BJ (cell line): ENCODE measurements around the gene ARSG. TPM values are rescaled to one million over a fixed set of nuclear protein-coding genes. Genes with fewer than 3 reads are reported as not detected.
A peak's percentile ranks its signal among the peaks of the same experiment; 100 is the strongest.

Experiments
- CTCF ChIA-PET: fragments of 350-600 bp; formaldehyde crosslinking; extraction: SDS; loops from one replicate; lab custom pipeline; 2021; ENCODE audit warnings: antibody characterized with exemption, inconsistent platforms; lab: Yijun Ruan, JAX
- POLR2A ChIA-PET: fragments of 300-600 bp; sonication (Branson Sonifier 250); formaldehyde crosslinking; extraction: SDS; loops from one replicate; lab custom pipeline; 2021; ENCODE audit warnings: antibody characterized with exemption; lab: Charles Lee
- DNase-seq: peaks from one replicate; pipeline ENCODE4 v3.0.0-alpha.2; 2011; ENCODE audit warnings: low read depth
- H3K27me3 ChIP-seq: 2 replicates; pipeline ENCODE4 v1.6.0; 2011; ENCODE audit warnings: low read length; ENCODE audit not compliant: control insufficient read depth, insufficient read depth
- H3K36me3 ChIP-seq: 2 replicates; pipeline ENCODE4 v1.5.1; 2011; ENCODE audit warnings: low read length; ENCODE audit not compliant: control insufficient read depth, insufficient read depth
- H3K4me3 ChIP-seq: 2 replicates; pipeline ENCODE4 v1.5.1; 2011; ENCODE audit warnings: low read depth, mild to moderate bottlenecking, control low read depth, low read length
- CTCF ChIP-seq: IDR thresholded peaks from 2 replicates; pipeline ENCODE4 v1.5.1; 2011; ENCODE audit warnings: low read depth, mild to moderate bottlenecking, control low read depth, inconsistent platforms, low read length, moderate library complexity; ENCODE audit not compliant: insufficient read depth
- polyA plus RNA-seq: library from polyadenylated mRNA; depleted of rRNA; stranded (reverse); fragments of >200 nt; gene quantifications from 2 replicates; pipeline ENCODE4 v1.2.3, GENCODE V29; 2011

The ARSG gene
- polyA plus RNA-seq, 1 experiment = 3.6 TPM

- peaks cover 8% of the 10 kb centered on the region for H3K27me3 ChIP-seq
- no peaks in the 10 kb centered on the region for H3K36me3 ChIP-seq
- no peak for TF ChIP-seq CTCF
- ChIA-PET POLR2A (no interaction called here), CTCF (interaction anchor here (0.6 to 2.1 kb wide), 3 partner anchors 13 to 109 kb away, joined by 3 to 9 read pairs (median 6); no protein-coding TSS in a partner anchor)
- no peak for DNase-seq
- no peak overlapping the region for H3K4me3 ChIP-seq
Measured at GRCh38 chr17:68289473-68289872, 1.8 kb upstream of the ARSG start.

GRCh38 chr17:68289936-68290267 is 1.4 kb upstream of the ARSG start:
- POLR2A ChIA-PET = no interaction called here

GRCh38 chr17:68290268-68290954 is 884 bp upstream of the ARSG start:
- POLR2A ChIA-PET = no interaction called here
- TF ChIP-seq CTCF = no peak
- Histone ChIP-seq H3K4me3 (peak overlapping the region; percentile 45), H3K36me3 (no peaks in the 10 kb centered on the region), H3K27me3 (peaks cover 9% of the 10 kb centered on the region)
- DNase-seq = no peak
- CTCF ChIA-PET = interaction anchor here (0.6 to 2.1 kb wide), 2 partner anchors 12 to 109 kb away, joined by 3 to 6 read pairs; no protein-coding TSS in a partner anchor

More at GRCh38 chr17:68289936-68290267, 1.4 kb upstream of the ARSG start:
- H3K4me3 ChIP-seq = no peak overlapping the region
- peaks cover 9% of the 10 kb centered on the region for H3K27me3 ChIP-seq
- TF ChIP-seq CTCF = no peak
- DNase-seq = no peak
- CTCF ChIA-PET = interaction anchor here (0.6 to 2.1 kb wide), 2 partner anchors 13 to 109 kb away, joined by 3 to 6 read pairs; no protein-coding TSS in a partner anchor
- H3K36me3 ChIP-seq = no peaks in the 10 kb centered on the region

GRCh38 chr17:68291836-68292688 is 767 bp downstream of the ARSG start:
- DNase-seq = no peak
- POLR2A ChIA-PET = no interaction called here

More at GRCh38 chr17:68291836-68292688, 767 bp downstream of the ARSG start:
- TF ChIP-seq CTCF = no peak
- CTCF ChIA-PET = no interaction called here
- Histone ChIP-seq H3K27me3 (peaks cover 12% of the 10 kb centered on the region), H3K4me3 (peak overlapping the region; percentile 45), H3K36me3 (no peaks in the 10 kb centered on the region)
